GM19455 (cell line): ENCODE measurements around the gene ATXN2.
"Not testable (repeated sequence)": the region's sequence is repeated elsewhere in the genome, so short reads cannot be mapped to it uniquely, and the experiment has no call there.

ENCODE experiments used
- ATAC-seq: cut with Tn5 transposase; IDR thresholded peaks from one replicate; pipeline ENCODE4 v1.9.1; 2021; ENCODE audit not compliant: unreplicated experiment

ATXN2 gene

DNA sequence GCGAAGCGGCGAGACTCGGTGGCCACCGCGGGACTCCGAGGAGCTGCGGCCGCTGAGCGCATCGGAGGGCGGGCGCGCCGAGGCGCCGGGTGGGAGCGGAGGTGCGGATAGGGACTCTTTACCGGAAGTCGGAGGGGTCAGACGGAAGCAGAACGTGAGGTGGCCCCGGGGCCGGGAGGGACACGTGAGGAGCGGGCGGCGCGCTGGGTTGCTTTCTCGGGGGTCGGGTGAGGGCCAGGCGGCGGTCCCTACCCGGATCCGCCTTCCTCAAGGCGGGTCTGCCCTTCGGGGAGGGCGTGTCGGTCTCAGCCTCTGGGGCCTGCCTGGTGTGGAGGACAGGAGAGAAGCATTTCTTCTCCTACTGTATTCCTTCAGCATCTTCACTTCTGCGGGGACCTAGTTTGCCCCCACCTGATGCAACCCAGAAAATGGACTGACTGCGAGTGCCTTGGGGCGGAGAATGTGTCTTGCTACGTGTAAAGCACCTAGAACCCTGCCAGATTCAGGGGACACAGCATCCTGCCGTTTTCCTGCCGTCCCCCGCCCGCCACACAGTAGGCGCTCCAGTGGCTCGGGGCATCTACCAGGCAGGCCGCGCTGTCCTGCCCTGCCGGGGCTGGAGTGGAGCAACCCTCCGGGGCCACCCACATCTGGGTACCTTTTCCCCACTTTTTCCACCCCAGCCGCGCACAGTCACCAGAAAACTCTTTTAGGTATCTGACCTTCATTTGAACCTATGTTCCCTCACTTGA, 514 bp upstream of the ATXN2 start:
- ATAC-seq = peak; percentile 63

DNA sequence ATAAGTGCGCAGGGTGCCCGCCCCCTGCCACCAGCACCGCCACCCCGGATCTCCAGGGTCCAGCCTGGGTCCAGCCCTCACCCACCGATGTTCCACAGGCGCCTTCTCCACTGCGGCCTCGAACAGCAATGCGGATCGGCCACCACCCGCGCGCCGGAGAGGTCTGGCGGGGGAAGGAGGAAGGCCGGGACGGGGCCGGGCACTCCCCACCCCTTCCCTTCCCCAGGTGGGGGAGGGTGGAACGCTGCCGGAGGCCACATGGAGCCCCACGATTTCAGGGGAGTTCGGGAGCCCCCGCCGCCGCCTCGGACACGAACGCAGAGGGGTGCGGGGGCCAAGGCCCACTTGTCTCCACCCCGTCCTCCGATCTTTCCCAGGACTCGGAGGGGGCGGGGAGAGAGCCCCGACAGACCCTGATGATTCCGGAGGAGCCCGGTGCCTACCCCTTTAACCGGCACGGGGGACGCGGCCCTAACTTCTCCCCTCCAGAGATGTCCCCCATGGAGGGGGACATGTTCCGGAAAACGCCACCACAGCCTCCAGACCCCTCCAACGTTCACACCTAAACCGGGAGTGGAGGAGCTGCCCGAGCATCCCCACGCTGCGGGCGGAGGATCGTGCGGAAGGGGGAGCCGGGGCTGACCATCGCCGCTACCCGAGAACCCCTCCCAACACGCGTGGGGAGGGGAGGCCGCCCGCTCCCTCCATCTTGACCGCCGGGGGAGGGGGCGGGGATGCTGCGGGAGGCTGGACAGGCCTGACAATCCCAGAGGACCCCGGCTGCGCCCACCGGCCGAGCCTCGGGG, 1.1 kb downstream of the ATXN2 start:
- peak; percentile 24 for ATAC-seq

DNA sequence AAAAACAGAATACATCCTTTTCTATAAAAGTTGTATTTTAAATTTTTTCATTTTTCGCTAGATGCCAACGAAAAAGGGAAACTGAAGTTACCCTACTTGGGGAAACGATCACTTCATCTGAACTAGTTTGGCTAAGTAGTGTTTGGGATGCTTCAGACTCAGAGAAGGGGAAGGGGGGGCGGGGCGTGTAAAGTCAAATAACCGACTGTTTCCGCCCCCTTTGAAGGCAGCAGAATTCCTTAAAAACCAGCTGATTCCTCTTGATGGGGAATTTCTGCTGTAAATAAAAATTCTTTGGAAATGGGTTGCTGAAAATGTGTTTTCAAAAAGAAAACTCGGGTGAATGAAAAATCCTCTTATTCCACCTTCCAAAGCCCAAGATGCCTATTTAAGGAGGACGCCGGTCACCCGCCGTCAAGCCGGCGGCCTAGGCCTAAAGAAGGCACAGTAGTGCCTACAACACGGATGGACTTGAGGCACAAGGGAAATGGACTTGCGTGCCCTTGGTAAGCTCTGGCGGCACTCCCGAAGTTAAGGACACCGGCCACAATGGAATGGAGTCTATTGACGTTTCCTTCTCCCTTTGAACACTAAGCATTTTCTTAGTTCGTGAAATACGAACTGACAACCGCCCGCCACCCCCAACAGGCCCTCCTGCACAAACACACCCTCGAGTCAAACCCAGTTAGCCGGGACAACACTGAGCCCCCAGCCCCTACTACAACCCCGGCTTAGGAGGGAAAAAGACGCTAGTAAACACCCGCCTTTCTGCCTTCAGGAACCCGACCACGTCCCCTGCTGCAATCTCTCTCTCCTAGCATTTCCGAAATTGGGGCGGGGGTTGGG, 1.9 kb downstream of the ATXN2 start:
- ATAC-seq = no peak

DNA sequence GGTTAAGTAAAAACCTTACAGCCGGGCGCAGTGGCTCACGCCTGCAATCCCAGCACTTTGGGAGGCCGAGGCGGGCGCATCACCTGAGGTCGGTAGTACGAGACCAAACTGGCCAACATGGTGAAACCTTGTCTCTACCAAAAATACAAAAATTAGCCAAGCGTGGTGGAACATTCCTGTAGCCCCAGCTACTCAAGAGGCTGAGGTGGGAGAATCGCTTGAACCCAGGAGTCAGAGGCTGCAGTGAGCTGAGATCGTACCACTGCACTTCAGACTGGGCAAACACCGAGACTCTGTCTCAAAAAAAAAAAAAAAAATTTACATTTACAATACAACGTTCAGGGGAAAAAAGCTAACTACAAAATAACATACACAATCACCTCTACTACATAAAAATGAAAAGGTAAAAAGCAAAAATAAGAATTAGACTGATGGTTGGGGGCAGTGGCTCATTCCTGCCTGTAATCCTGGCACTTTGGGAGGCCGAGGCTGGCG, 3.7 kb downstream of the ATXN2 start:
- ATAC-seq = not testable (repeated sequence)

DNA sequence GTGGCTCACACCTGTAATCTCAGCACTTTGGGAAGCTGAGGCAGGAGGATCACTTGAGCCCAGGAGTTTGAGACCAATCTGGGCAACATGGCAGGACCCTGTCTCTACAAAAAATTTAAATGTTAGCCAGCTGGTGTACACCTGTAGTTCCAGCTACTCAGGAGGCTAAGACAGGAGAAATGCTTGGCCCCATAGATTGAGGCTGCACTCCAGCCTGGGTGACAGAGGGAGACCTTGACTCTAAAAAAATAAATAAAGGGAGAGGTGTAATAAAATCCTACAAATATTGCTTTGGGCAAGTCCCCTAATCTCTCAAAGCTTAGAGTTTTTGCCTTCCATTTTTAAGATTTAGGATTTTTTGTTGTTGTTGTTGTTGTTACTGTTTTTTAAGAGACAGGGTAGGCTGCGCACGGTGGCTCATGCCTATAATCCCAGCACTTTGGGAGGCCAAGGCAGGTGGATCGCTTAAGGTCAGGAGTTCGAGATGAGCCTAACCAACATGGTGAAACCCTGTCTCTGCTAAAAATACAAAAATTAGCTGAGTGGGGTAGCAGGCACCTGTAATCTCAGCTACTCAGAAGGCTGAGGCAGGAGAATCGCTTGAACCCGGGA, 7.6 kb downstream of the ATXN2 start:
- not testable (repeated sequence) for ATAC-seq

DNA sequence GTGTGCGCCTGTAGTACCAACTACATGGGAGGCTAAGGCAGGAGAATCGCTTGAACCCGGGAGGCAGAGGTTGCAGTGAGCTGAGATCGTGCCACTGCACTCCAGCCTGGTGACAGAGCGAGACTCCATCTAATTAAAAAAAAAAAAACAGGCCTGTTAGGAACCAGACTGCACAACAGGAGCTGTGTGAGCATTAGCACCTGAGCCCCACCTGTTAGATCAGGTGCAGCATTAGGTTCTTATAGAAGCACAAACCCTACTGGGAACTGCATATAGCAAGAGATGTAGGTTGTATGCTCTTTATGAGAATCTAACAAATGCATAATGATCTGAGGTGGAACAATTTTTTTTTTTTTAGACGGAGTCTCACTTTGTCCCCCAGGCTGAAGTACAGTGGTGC, 8.6 kb downstream of the ATXN2 start:
- ATAC-seq = no peak

DNA sequence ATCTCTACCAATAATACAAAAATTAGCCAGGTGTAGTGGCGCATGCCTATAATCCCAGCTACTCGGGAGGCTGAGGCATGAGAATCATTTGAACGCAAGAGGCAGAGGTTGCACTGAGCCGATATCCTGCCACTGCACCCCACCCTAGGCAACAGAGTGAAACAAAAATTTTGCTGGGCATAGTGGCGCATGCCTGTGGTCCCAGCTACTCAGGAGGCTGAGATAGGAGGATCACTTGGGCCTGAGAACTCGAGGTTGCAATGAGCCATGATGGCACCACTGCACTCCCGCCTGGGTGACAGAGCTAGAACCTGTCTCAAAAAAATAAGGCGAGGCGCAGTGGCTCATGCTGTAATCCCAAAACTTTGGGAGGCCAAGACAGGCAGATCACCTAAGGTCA, 9.5 kb downstream of the ATXN2 start:
- ATAC-seq = no peak

DNA sequence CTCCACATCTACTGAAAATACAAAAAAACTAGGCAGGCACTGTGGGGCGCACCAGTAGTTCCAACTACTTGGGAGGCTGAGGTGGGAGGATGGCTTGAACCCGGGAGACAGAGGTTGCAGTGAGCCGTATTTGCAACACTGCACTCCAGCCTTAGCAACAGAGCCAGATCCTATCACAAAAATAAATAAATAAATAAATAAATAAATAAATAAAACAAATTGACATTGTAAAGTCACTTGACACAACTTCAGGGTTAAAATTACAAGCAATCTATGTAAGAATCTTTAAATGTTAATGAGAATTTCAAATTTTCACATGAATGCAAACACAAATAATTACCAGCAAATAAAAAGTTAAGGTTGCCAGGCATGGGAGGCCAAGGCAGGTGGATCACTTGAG, 11.1 kb downstream of the ATXN2 start:
- ATAC-seq = no peak

DNA sequence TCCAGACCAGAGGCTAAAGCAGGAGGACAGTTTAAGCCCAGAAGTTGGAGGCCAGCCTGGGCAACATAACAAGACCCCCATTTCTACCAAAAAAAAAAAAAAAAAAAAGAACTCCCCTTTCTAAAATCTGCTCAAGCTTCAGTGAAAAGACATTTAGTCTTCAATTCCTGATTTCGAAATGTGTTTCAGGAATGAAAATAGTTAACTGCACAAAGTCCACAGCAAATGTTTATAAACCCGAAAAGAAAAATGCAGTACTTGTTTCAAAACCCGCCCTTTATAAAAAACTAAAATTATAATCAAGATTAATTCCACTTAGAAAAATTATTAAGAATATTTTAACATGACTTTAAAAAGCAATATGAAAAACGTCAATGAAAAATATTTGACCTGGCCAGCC, 12.1 kb downstream of the ATXN2 start:
- no peak for ATAC-seq

DNA sequence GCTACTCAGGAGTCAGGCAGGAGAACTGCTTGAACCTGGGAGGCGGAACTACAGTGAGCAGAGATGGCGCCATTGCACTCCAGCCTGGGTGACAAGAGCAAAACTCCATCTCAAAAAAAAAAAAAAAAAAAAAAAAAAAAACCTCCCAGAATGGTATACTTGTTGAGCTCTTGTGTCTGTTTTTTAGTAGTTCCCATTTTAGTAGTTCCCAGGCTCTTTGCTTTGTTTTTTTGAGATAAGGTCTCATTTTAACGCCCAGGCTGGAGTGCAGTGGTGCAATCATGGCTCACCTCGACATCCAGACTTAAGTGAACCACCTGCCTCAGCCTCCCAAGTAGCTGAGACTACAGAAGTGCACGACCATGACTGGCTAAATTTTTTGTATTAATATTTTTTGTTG, 13.4 kb downstream of the ATXN2 start:
- no peak for ATAC-seq

DNA sequence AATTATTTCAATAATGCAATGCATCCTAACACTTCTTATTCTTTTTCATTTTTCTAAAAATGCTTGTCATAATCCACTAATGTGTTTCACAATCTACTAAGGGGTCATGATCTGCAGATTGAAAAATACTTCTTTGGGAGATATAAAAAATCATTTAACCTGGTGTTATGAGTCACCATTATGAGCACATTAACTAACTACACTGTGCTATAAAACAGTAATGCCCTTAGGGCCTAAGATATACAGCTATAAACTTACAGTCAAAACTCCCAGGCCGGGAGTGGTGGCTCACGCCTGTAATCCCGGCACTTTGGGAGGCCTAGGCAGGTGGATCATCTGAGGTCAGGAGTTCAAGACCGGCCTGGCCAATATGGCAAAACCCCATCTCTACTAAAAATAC, 14.2 kb downstream of the ATXN2 start:
- ATAC-seq = no peak

DNA sequence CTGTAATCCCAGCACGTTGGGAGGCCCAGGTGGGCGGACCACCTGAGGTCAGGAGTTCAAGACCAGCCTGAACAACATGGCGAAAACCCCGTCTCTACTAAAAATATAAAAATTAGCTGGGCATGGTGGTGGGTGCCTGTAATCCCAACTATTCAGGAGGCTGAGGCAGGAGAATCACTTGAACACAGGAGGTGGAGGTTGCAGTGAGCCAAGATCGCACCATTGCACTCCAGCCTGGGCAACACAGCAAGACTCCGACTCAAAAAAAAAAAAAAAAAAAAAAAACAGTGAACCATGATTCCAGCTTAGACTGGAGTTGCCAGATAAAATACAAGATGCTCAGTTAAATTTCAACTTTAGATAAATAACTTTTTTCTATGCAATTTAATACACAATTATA, 15.6 kb downstream of the ATXN2 start:
- not testable (repeated sequence) for ATAC-seq

DNA sequence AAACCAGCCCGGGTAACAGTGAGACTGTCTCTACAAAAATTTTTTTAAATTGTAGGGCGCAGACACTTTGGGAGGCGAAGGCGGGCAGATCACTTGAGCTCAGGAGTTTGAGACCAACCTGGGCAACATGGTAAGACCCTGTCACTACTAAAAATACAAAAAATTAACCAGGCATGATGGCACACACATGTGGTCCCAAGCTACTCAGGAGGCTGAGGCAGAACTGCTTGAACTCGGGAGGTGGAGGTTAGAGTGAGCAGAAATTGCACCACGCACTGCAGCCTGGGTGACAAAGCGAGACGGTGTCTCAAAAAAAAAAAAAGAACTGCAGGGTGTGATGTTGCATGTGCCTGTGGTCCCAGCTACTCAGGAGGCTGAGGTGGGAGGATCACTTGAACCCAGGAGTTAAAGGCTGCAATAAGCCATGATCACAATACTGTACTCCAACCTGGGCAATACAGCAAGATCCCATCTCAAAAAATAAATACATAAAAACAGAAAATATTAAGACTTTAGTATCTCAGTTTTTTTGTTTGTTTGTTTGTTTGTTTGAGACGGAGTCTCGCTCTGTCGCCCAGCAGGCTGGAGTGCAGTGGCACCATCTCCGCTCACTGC, 16.9 kb downstream of the ATXN2 start:
- no peak for ATAC-seq

DNA sequence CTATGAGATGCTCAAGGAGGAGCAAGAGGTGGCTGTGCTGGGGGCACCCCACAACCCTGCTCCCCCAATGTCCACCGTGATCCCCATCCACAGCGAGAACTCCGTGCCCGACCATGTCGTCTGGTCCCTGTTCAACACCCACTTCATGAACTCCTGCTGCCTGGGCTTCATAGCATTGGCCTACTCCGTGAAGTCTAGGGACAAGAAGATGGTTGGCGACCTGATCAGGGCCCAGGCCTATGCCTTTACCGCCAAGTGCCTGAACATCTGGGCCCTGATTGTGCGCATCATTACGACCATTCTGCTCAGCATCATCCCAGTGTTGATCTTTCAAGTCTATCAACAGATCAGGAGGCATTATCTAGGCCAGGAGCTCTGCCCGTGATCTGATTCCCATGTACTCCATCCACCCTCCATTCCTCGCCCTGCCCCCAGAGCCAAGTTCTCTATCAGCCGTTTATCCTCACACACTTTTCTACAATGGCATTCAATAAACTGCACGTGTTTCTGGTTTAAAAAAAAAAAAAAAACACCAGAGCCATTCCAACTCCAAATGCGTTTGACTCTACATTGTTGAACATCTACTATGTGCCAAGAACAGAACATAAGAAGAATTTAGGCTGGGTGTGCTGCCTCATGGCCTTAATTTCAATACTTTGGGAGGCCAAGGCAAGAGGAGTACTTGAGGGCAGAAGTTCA, 17.5 kb downstream of the ATXN2 start:
- ATAC-seq = no peak

DNA sequence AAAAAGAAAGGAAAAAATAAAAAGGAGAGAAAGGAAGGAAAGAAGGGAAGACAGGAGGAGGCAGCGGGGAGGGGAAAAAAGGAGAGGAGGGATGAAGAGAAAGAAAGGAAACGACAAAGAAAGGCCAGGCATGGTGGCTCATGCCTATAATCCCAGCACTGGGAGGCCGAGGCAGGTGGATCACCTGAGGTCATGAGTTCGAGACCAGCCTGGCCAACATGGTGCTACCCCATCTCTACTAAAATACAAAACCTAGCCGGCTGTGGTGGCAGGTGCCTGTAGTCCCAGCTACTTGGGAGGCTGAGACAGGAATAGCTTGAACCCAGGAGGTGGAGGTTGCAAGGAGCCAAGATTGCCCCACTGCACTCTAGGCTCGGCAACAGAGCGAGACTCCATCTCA, 18.4 kb downstream of the ATXN2 start:
- no peak for ATAC-seq

DNA sequence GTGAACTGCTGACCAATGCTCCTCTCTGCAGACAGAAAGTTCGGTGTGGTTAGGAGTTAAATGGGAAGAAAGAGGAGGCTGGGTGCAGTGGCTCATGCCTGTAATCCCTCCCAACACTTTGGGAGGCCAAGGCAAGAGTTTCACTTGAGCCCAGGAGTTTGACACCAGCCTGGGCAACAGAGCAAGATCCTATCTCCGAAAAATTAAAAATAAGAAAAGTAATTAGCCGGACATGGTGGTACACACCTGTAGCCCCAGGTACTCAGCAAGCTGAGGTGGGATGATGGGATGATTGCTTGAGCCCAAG, 19.0 kb downstream of the ATXN2 start:
- ATAC-seq = no peak

DNA sequence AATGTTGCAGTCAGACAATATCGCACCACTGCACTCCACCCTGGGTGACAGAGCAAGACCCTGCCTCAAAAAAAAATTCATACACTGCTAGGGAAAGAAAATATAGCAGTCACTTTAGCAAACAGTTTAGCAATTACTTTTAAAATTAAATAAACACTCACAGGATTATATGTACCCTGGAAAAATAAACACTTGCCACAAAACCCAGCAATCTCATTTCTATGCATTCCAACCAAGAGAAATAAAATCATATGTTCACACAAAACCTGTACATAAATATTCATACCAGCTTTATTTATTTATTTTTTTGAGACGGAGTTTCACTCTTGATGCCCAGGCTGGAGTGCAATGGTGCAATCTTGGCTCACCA, 20.2 kb downstream of the ATXN2 start:
- no peak for ATAC-seq

DNA sequence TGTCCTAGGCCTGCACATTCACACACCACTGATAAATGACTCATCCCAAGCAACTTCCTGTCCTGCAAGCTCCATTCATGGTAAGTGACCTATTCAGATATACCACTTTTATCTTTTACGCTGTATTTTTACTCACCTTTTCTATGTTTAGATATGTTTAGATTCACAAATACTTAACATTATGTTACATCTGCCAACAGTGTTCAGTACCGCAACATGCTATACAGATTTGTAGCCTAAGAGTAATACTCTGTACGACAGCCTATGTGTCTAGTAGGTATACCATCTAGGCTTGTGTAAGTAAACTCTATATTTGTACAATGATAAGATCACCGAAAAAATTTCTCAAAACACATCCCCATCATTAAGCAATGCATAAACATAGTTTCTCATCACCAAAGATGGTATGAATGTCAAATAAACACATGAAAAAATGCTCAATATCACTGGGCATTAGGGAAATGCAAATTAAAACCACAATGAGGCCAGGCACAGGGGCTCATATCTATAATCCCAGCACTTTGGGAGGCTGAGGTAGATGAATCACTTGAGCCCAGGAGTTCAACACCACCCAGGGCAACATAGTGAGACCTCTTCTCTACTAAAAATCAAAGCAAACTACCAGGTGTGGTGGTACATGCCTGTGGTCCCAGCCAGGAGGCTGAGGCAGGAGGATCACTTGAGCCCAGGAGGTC, 20.7 kb downstream of the ATXN2 start:
- no peak for ATAC-seq

DNA sequence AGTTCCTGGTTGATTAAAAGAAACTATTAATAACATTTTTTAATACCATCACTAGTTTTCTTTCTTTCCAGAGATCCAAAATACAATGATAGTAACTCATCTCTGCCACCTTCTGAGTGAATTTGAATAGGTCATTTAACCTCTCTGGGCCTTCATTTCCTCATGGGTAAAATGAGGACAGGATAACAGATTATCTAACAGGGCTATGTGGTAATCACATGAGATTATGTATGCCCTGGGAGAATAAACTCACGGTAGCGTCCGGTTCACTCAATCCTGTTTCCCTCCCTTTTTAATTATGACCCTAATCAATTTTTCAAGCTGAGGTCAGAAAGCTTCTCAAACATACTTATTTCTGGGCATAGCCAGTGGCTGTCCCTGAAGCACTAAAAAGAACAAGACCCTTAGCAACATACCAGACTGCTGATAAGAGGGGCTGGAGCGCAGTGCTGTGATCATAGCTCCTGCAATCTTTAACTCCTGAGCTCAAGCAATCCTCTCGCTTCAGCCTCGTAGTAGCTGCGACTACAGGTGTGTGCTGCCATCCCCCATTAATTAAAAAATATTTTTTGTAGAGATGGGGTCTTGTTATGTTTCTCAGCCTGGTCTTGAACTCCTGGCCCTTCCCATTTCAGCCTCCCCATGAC, 24.2 kb downstream of the ATXN2 start:
- no peak for ATAC-seq
